Measurements from ENCODE around the gene TNFRSF25.
"Not testable (repeated sequence)": the region's sequence is repeated elsewhere in the genome, so short reads cannot be mapped to it uniquely, and the experiment has no call there.

TNFRSF25 gene

DNA sequence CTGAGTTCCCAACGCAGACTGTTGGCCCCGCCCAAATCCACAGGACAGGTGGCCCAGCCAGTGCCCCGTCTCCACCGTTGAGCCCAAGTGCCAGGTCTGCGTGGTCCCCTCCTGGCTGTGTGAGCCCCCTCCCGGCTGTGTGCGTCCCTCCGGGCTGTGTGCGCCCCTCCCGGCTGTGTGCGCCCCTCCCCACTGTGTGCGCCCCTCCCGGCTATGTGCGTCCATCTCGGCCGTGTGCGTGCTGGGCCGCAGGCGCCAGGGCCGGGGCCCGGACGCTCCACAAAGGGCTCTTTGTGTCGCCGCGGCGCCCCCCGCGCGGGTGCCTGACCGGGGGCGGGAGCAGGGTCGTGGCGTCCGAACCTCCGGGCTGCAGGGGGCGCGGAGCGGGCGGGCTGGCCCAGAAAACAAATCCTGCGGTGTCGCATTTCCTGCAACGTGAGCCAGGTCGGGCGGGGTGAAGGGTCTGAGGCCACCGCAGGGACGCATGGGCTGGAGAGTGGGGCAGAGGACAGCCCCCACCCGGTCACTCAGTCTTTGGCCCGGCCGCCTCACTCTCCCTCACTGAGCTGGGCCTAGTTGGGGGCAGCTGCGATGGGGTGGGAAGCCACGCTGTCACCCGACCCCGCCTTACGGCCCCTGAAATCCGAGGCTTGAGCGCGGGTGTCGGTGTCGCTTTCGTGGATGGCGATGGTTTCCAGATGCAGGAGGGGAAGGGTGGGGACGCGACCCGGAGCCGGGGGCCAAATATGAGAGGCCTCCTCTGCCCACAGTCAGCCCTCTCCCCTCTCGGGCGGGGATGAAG lies 18.8 kb downstream of the TNFRSF25 start:
- WGBS = 2% methylated on average over 67 of the region's 67 CpGs
- H3K27ac ChIP-seq (ENCODE audit: low read depth, low read length) = peak overlapping the region; percentile 49; the same call in 1 of the 2 replicates
- H3K36me3 ChIP-seq (ENCODE audit: insufficient read depth, low read length) = no peaks in the 10 kb centered on the region
- H3K9ac ChIP-seq (ENCODE audit: low read depth, low read length) = peak overlapping the region; percentile 43
- peak overlapping the region; percentile 57 for H3K4me3 ChIP-seq (ENCODE audit: low read length)
- no peaks in the 10 kb centered on the region for H3K9me3 ChIP-seq (ENCODE audit: insufficient read depth, low read depth, low read length)
- H3K27me3 ChIP-seq (ENCODE audit: insufficient read depth, low read length) = peaks cover 42% of the 10 kb centered on the region
- peaks cover 10% of the 10 kb centered on the region; the same call in 1 of the 2 replicates for H3K4me1 ChIP-seq (ENCODE audit: insufficient read depth, low read length)

DNA sequence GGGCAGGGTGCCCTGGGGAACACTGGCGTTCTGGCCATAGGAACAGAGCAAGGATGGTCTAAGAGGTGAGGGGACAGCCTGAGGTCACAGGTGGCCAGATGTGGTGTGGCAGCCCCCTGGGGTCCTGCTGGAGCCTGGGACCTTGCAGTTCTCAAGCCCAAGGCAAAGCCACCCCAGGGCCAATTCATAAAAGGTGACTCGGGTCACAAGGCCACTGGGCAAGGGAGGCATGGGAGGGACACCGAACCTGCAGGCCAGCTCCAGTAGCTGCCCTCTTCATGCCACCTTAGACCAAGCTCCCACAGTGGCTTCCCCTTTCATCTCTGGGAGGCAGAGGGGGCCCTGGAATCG lies 19.3 kb downstream of the TNFRSF25 start:
- H3K27ac ChIP-seq (ENCODE audit: low read depth, low read length) = no peak overlapping the region
- peak overlapping the region; percentile 57 for H3K4me3 ChIP-seq (ENCODE audit: low read length)
- H3K36me3 ChIP-seq (ENCODE audit: insufficient read depth, low read length) = no peaks in the 10 kb centered on the region
- peak overlapping the region; percentile 43; the same call in 1 of the 2 replicates for H3K9ac ChIP-seq (ENCODE audit: low read depth, low read length)
- WGBS = 60% methylated on average over 4 of the region's 4 CpGs
- H3K4me1 ChIP-seq (ENCODE audit: insufficient read depth, low read length) = peaks cover 10% of the 10 kb centered on the region; the same call in 1 of the 2 replicates
- H3K9me3 ChIP-seq (ENCODE audit: insufficient read depth, low read depth, low read length) = no peaks in the 10 kb centered on the region
- H3K27me3 ChIP-seq (ENCODE audit: insufficient read depth, low read length) = peaks cover 43% of the 10 kb centered on the region

GRCh38 chr1:6445929-6446328 lies 20.0 kb downstream of the TNFRSF25 start:
- not testable (repeated sequence) for H3K36me3 ChIP-seq (ENCODE audit: insufficient read depth, low read length); H3K9ac ChIP-seq (ENCODE audit: low read depth, low read length); H3K9me3 ChIP-seq (ENCODE audit: insufficient read depth, low read depth, low read length); H3K4me3 ChIP-seq (ENCODE audit: low read length); H3K27ac ChIP-seq (ENCODE audit: low read depth, low read length)
- Histone ChIP-seq H3K4me1 (ENCODE audit: insufficient read depth, low read length) (peaks cover 10% of the 10 kb centered on the region; the same call in 1 of the 2 replicates), H3K27me3 (ENCODE audit: insufficient read depth, low read length) (peaks cover 47% of the 10 kb centered on the region)
- 95% methylated on average over 3 of the region's 4 CpGs for WGBS

- peaks cover 10% of the 10 kb centered on the region; the same call in 1 of the 2 replicates for H3K4me1 ChIP-seq (ENCODE audit: insufficient read depth, low read length)
- H3K9me3 ChIP-seq (ENCODE audit: insufficient read depth, low read depth, low read length) = no peaks in the 10 kb centered on the region
- 78% methylated on average over 15 of the region's 19 CpGs for WGBS
- no peak overlapping the region for H3K27ac ChIP-seq (ENCODE audit: low read depth, low read length)
- H3K4me3 ChIP-seq (ENCODE audit: low read length) = no peak overlapping the region
- no peaks in the 10 kb centered on the region for H3K36me3 ChIP-seq (ENCODE audit: insufficient read depth, low read length)
- no peak overlapping the region for H3K9ac ChIP-seq (ENCODE audit: low read depth, low read length)
- H3K27me3 ChIP-seq (ENCODE audit: insufficient read depth, low read length) = peaks cover 51% of the 10 kb centered on the region
Observed at GRCh38 chr1:6445062-6445763, 20.8 kb downstream of the TNFRSF25 start.

GRCh38 chr1:6444377-6444776 lies 21.6 kb downstream of the TNFRSF25 start:
- Histone ChIP-seq H3K27ac (ENCODE audit: low read depth, low read length) (no peak overlapping the region), H3K36me3 (ENCODE audit: insufficient read depth, low read length) (no peaks in the 10 kb centered on the region), H3K27me3 (ENCODE audit: insufficient read depth, low read length) (peaks cover 50% of the 10 kb centered on the region), H3K4me1 (ENCODE audit: insufficient read depth, low read length) (0 out of 2 replicates have a peak, but pooled peaks cover 4% of the 10 kb centered on the region), H3K4me3 (ENCODE audit: low read length) (no peak overlapping the region), H3K9ac (ENCODE audit: low read depth, low read length) (no peak overlapping the region), H3K9me3 (ENCODE audit: insufficient read depth, low read depth, low read length) (no peaks in the 10 kb centered on the region)
- 94% methylated on average over 15 of the region's 15 CpGs for WGBS

- H3K36me3 ChIP-seq (ENCODE audit: insufficient read depth, low read length) = no peaks in the 10 kb centered on the region
- peaks cover 48% of the 10 kb centered on the region for H3K27me3 ChIP-seq (ENCODE audit: insufficient read depth, low read length)
- H3K9ac ChIP-seq (ENCODE audit: low read depth, low read length) = no peak overlapping the region
- H3K4me3 ChIP-seq (ENCODE audit: low read length) = no peak overlapping the region
- H3K9me3 ChIP-seq (ENCODE audit: insufficient read depth, low read depth, low read length) = no peaks in the 10 kb centered on the region
- no peak overlapping the region for H3K27ac ChIP-seq (ENCODE audit: low read depth, low read length)
- H3K4me1 ChIP-seq (ENCODE audit: insufficient read depth, low read length) = no peaks in the 10 kb centered on the region
- WGBS = 92% methylated on average over 21 of the region's 21 CpGs
Observed at GRCh38 chr1:6443339-6444115, 22.4 kb downstream of the TNFRSF25 start.

DNA sequence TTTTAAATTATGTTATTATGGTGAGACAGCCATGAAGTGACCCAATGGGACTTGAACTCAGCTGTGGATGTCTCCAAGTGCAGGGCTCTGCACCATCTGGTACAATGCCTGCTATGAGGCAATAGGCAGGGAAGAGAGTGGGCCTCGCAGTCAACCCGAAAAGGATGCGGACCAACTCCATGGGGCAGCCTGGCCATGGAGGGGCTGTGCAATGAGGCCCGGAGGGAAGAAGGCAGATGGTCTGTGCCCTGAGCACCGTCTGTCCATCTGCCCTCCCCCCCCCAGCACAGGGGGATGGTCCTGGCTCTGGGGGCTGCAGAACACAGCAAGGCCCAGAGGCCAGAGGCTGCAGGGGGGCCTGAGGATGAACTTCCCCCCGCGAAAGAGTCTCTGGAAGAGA lies 24.4 kb downstream of the TNFRSF25 start:
- 75% methylated on average over 7 of the region's 7 CpGs for WGBS
- Histone ChIP-seq H3K9ac (ENCODE audit: low read depth, low read length) (no peak overlapping the region), H3K9me3 (ENCODE audit: insufficient read depth, low read depth, low read length) (no peaks in the 10 kb centered on the region), H3K4me1 (ENCODE audit: insufficient read depth, low read length) (no peaks in the 10 kb centered on the region), H3K27ac (ENCODE audit: low read depth, low read length) (no peak overlapping the region), H3K27me3 (ENCODE audit: insufficient read depth, low read length) (peaks cover 34% of the 10 kb centered on the region), H3K36me3 (ENCODE audit: insufficient read depth, low read length) (no peaks in the 10 kb centered on the region), H3K4me3 (ENCODE audit: low read length) (no peak overlapping the region)

DNA sequence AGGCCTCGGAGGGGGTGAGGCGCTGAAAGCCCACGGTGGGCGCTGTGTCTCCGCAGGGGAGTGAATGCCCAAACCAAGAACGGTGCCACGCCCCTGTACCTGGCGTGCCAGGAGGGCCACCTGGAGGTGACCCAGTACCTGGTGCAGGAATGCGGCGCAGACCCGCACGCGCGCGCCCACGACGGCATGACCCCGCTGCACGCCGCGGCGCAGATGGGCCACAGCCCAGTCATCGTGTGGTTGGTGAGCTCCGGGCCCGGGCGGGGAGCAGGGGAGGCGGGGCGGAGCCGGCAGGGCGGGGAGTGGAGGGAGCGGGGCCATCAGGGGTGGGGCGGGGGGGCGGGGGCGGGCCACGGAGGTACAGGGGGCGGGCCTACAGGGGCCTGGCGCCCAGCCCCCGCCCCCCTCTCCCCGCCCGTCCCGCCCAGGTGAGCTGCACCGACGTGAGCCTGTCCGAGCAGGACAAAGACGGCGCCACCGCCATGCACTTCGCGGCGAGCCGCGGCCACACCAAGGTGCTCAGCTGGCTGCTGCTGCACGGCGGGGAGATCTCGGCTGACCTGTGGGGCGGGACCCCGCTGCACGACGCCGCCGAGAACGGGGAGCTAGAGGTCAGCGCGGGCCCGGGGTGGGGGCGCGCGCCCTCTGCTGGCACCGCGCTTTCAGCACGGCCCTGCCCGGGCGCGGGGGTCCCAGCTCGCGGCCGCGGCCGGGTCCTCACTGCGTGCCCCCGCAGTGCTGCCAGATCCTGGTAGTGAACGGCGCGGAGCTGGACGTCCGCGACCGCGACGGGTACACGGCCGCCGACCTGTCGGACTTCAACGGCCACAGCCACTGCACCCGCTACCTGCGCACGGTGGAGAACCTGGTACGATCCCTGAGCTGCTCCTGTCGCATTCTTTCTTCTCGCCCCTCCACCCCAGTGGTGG lies 25.5 kb downstream of the TNFRSF25 start:
- Histone ChIP-seq H3K9ac (ENCODE audit: low read depth, low read length) (no peak overlapping the region; the same call in 1 of the 2 replicates), H3K9me3 (ENCODE audit: insufficient read depth, low read depth, low read length) (no peaks in the 10 kb centered on the region), H3K4me1 (ENCODE audit: insufficient read depth, low read length) (no peaks in the 10 kb centered on the region), H3K4me3 (ENCODE audit: low read length) (peak overlapping the region; percentile 60), H3K27me3 (ENCODE audit: insufficient read depth, low read length) (peaks cover 31% of the 10 kb centered on the region), H3K36me3 (ENCODE audit: insufficient read depth, low read length) (no peaks in the 10 kb centered on the region), H3K27ac (ENCODE audit: low read depth, low read length) (no peak overlapping the region)
- 10% methylated on average over 90 of the region's 101 CpGs for WGBS

DNA sequence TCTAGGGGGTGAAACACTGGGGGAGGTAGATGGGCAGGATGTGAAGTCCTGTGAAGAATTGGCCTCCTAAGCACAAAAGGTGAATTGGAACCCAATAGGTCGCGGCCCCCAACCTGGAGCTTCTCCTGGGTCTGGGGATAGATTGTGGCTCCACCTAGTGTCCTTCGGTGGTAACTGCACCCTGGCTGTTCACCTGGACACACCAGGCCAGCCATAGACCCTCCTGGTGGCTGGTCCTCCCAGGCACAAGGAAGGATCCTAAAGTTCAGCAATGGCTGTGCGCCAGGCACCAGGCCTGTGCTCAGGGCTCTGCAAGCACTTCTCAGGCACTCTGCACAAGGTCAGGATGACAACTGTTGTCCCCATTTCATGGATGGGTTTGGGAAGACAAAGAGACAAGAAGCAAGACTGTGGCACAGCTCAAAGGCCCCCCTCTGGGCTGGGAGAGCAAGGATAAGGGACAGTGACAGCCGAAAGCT lies 27.9 kb downstream of the TNFRSF25 start:
- Histone ChIP-seq H3K9ac (ENCODE audit: low read depth, low read length) (no peak overlapping the region), H3K27ac (ENCODE audit: low read depth, low read length) (no peak overlapping the region)
- 27% methylated on average over 5 of the region's 5 CpGs for WGBS

DNA sequence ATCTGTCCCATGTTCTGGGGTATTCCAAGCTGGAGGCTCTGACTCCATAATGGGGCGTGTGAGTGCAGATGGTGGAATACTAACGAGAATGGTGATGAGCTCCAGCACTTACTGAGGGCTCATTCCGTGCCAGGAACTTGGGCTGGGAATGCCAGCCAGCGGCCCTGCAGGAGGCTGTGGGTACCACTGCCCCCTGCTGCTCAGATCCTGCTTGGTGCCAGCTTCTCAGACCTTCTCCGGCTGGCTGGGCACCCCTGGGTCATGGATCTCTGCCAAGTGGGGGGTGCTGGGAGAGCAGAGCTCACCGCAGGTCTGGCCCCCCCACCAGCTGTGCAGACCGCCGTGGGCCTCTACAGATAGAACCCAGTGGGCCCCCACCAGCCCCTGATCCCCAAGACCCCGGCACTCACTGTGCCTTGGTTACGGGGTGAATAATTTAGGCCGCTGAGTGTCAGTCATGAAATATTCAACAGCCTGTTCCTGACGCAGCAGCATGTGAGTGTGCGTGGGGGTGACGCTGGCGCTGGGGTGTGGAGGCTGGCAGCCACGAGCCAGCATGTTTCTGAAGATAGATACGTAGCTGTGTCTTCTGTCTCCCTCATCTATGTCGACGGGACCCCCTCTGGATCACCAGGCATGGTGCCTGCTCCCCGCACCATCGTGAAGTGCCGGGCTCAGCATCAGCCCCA lies 28.8 kb downstream of the TNFRSF25 start:
- not testable (repeated sequence) for H3K36me3 ChIP-seq (ENCODE audit: insufficient read depth, low read length); H3K9ac ChIP-seq (ENCODE audit: low read depth, low read length)
- 84% methylated on average over 22 of the region's 22 CpGs for WGBS

More for the DNA sequence above, 27.9 kb downstream of the TNFRSF25 start:
- peaks cover 31% of the 10 kb centered on the region for H3K27me3 ChIP-seq (ENCODE audit: insufficient read depth, low read length)
- no peak overlapping the region for H3K4me3 ChIP-seq (ENCODE audit: low read length)
- H3K36me3 ChIP-seq (ENCODE audit: insufficient read depth, low read length) = no peaks in the 10 kb centered on the region
- no peaks in the 10 kb centered on the region for H3K9me3 ChIP-seq (ENCODE audit: insufficient read depth, low read depth, low read length)
- H3K4me1 ChIP-seq (ENCODE audit: insufficient read depth, low read length) = no peaks in the 10 kb centered on the region

More for the DNA sequence above, 28.8 kb downstream of the TNFRSF25 start:
- not testable (repeated sequence) for H3K4me1 ChIP-seq (ENCODE audit: insufficient read depth, low read length); H3K9me3 ChIP-seq (ENCODE audit: insufficient read depth, low read depth, low read length); H3K27ac ChIP-seq (ENCODE audit: low read depth, low read length); H3K4me3 ChIP-seq (ENCODE audit: low read length)
- H3K27me3 ChIP-seq (ENCODE audit: insufficient read depth, low read length) = peaks cover 33% of the 10 kb centered on the region

All from HUES64 (cell line).